ENCODE data around the gene VPS35.

Gene VPS35

GRCh38 chr16:46648656-46649055, 40.3 kb downstream of the VPS35 start:
- Histone ChIP-seq H3K9me2 (replicated peaks; ENCODE audit: low read depth, low read length) (no peaks in the 10 kb centered on the region), H3K79me2 (ENCODE audit: insufficient read depth, low read length) (no peaks in the 10 kb centered on the region), H3F3A (ENCODE audit: low read depth) (no peaks in the 10 kb centered on the region), H3K27me3 (ENCODE audit: insufficient read depth, low read length, poor library complexity, severe bottlenecking) (no peaks in the 10 kb centered on the region), H2AFZ (ENCODE audit: low read length) (no peak overlapping the region), H3K4me1 (ENCODE audit: insufficient read depth, low read length, poor library complexity, severe bottlenecking) (no peaks in the 10 kb centered on the region), H3K9ac (ENCODE audit: low read depth, low read length, poor library complexity, severe bottlenecking) (no peak overlapping the region), H3K4me2 (ENCODE audit: low read depth, low read length, poor library complexity, severe bottlenecking) (no peak overlapping the region), H3K4me3 (ENCODE audit: low read length, poor library complexity, severe bottlenecking) (no peak overlapping the region), H4K20me1 (ENCODE audit: insufficient read depth, low read length, poor library complexity, severe bottlenecking) (no peaks in the 10 kb centered on the region), H3K36me3 (ENCODE audit: insufficient read depth, low read length) (no peaks in the 10 kb centered on the region), H3K9me3 (ENCODE audit: insufficient read depth, low read depth, low read length) (0 out of 2 replicates have a peak, but pooled peaks cover 2% of the 10 kb centered on the region)
- TF ChIP-seq EZH2phosphoT487 (IDR thresholded peaks at IDR 0.05; ENCODE audit: borderline replicate concordance) (no peak), CTCF (conservative IDR thresholded peaks at IDR 0.05; ENCODE audit: low read length) (no peak)

GRCh38 chr16:46638947-46639925, 49.7 kb downstream of the VPS35 start:
- H3K4me3 ChIP-seq (ENCODE audit: low read length, poor library complexity, severe bottlenecking): no peak overlapping the region
- no peaks in the 10 kb centered on the region for H3K9me2 ChIP-seq (replicated peaks; ENCODE audit: low read depth, low read length)
- H4K20me1 ChIP-seq (ENCODE audit: insufficient read depth, low read length, poor library complexity, severe bottlenecking): no peaks in the 10 kb centered on the region
- H3K4me1 ChIP-seq (ENCODE audit: insufficient read depth, low read length, poor library complexity, severe bottlenecking): no peaks in the 10 kb centered on the region
- TF ChIP-seq CTCF (conservative IDR thresholded peaks at IDR 0.05; ENCODE audit: low read length): no peak
- TF ChIP-seq EZH2phosphoT487 (IDR thresholded peaks at IDR 0.05; ENCODE audit: borderline replicate concordance): no peak
- H2AFZ ChIP-seq (ENCODE audit: low read length): no peak overlapping the region
- H3F3A ChIP-seq (ENCODE audit: low read depth): no peaks in the 10 kb centered on the region
- H3K9ac ChIP-seq (ENCODE audit: low read depth, low read length, poor library complexity, severe bottlenecking): no peak overlapping the region
- H3K79me2 ChIP-seq (ENCODE audit: insufficient read depth, low read length): no peaks in the 10 kb centered on the region
- H3K27me3 ChIP-seq (ENCODE audit: insufficient read depth, low read length, poor library complexity, severe bottlenecking): no peaks in the 10 kb centered on the region
- H3K4me2 ChIP-seq (ENCODE audit: low read depth, low read length, poor library complexity, severe bottlenecking): no peak overlapping the region
- H3K36me3 ChIP-seq (ENCODE audit: insufficient read depth, low read length): no peaks in the 10 kb centered on the region
- H3K9me3 ChIP-seq (ENCODE audit: insufficient read depth, low read depth, low read length): no peaks in the 10 kb centered on the region

GRCh38 chr16:46632778-46633733, 55.9 kb downstream of the VPS35 start:
- Histone ChIP-seq H3K9ac (ENCODE audit: low read depth, low read length, poor library complexity, severe bottlenecking) (no peak overlapping the region), H3K9me2 (replicated peaks; ENCODE audit: low read depth, low read length) (no peaks in the 10 kb centered on the region), H2AFZ (ENCODE audit: low read length) (peak overlapping the region; percentile 43; the same call in 1 of the 2 replicates)

More at GRCh38 chr16:46632778-46633733, 55.9 kb downstream of the VPS35 start:
- Histone ChIP-seq H3K4me3 (ENCODE audit: low read length, poor library complexity, severe bottlenecking) (no peak overlapping the region), H3K4me2 (ENCODE audit: low read depth, low read length, poor library complexity, severe bottlenecking) (no peak overlapping the region), H3K9me3 (ENCODE audit: insufficient read depth, low read depth, low read length) (no peaks in the 10 kb centered on the region), H3F3A (ENCODE audit: low read depth) (no peaks in the 10 kb centered on the region), H3K36me3 (ENCODE audit: insufficient read depth, low read length) (no peaks in the 10 kb centered on the region), H4K20me1 (ENCODE audit: insufficient read depth, low read length, poor library complexity, severe bottlenecking) (no peaks in the 10 kb centered on the region), H3K79me2 (ENCODE audit: insufficient read depth, low read length) (no peaks in the 10 kb centered on the region), H3K4me1 (ENCODE audit: insufficient read depth, low read length, poor library complexity, severe bottlenecking) (no peaks in the 10 kb centered on the region), H3K27me3 (ENCODE audit: insufficient read depth, low read length, poor library complexity, severe bottlenecking) (no peaks in the 10 kb centered on the region)
- TF ChIP-seq CTCF (conservative IDR thresholded peaks at IDR 0.05; ENCODE audit: low read length) (no peak), EZH2phosphoT487 (IDR thresholded peaks at IDR 0.05; ENCODE audit: borderline replicate concordance) (no peak)

Data from Loucy (cell line).